M059J (cell line): ENCODE results near the gene GALNT15. TPM values are rescaled to one million over a fixed set of nuclear protein-coding genes. Genes with fewer than 3 reads are reported as not detected.

Experiments used
- DNase-seq: peaks from one replicate; pipeline ENCODE4 v3.0.0-alpha.2; 2012; ENCODE audit warnings: low read depth
- total RNA-seq: library from RNA; depleted of rRNA; stranded (reverse); fragments of >200 nt; shearing (Covaris generic); gene quantifications from 2 replicates; pipeline ENCODE4 v1.2.3, GENCODE V29; 2014

GALNT15 gene
- total RNA-seq, 1 experiment from 2014 or later: 2.1 TPM

- DNase-seq: no peak
Measured at GRCh38 chr3:16168211-16168610, 6.3 kb upstream of the GALNT15 start.

GRCh38 chr3:16171009-16171408, 3.5 kb upstream of the GALNT15 start:
- no peak for DNase-seq

DNA sequence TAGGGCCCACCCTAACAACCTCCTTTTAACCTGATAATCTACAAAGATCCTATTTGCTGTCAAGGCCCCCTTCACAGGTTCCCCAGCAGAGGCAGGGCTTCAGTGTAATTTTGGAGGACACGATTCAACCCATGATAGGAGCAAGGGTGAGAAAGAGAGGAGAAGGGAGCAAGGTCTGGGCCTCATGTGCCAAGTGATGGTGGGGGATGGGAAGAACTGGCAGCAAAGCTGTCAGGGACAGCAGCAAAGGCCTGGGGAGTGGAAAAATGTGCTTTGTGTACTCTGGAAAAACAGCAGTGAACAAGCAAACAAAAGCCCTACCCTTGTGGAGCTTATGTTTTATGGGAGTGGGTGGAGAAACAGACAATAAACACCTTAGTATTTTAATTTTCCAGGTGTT, 2.7 kb upstream of the GALNT15 start:
- no peak for DNase-seq

GRCh38 chr3:16173283-16174025, 1.0 kb upstream of the GALNT15 start:
- DNase-seq: no peak

DNA sequence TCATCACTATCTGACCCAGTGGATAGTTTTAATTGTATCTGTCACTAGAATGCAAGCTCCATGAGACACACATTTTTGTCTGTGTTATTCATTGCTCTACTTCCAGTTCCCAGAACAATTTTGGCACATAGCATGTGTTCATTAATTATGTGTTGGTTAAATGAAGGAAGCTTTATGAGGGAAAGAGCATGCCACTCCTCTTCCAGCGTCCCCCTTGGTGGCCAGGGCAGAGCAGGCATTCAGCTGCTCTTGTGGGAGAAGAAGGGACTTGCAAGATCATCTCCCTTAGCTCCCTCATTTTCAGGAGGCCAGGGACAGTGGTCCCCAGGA, 489 bp upstream of the GALNT15 start:
- peak; percentile 58 for DNase-seq

- no peak for DNase-seq
Measured at GRCh38 chr3:16174976-16175901, 759 bp downstream of the GALNT15 start.

- no peak for DNase-seq
Measured at GRCh38 chr3:16176391-16177030, 2.0 kb downstream of the GALNT15 start.

DNA sequence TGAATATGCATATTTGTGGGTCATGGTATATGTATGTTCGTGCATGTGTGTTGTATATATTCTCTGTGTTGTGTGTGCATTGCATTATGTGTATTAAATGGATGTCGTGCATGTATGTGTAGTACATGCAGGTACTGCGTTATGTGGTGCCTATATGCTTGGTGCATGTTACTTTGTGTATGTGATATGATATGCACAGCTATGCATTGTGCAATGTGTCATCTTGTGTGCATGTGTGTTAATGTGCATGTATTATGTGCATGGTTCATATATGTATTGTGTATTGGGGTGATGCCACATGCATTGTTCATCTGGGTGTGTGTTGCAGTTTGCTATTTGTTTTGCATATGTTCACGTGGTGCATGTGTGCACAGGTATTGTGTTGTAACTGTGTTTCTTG, 2.9 kb downstream of the GALNT15 start:
- DNase-seq: no peak

DNA sequence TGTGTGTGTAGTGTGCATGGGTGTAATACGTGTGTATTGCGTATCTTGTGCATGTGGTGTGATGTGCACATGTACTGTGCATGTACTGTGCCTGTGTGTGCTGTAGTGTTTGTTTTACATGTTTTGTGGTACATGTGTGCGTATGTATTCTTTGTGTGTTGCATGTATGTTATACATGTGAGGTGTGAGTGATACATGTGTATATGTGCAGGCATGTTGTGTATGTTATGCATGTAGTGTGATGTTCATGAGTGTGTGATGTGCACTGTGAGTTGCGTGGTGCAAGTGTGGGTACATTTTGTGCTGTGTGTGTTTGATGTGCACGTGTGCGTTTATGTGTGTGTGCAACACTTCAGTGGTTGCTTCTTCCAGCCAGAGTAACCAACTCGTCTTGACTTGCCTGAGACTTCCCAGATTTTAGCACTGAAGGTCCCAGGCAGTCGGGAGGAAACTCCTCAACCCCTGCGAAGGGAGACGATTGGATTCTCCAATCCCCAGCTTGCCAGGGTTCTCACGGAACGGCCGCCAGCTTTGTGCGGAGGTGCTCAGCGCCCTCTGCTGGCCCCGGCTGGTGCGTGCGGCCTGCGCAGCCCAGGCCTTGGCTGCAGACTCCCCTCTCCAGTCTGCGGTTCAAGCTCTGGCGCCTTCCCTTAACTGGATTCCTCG, 3.6 kb downstream of the GALNT15 start:
- DNase-seq: peak; percentile 85

- DNase-seq: no peak
Measured at GRCh38 chr3:16178628-16178988, 4.1 kb downstream of the GALNT15 start.

DNA sequence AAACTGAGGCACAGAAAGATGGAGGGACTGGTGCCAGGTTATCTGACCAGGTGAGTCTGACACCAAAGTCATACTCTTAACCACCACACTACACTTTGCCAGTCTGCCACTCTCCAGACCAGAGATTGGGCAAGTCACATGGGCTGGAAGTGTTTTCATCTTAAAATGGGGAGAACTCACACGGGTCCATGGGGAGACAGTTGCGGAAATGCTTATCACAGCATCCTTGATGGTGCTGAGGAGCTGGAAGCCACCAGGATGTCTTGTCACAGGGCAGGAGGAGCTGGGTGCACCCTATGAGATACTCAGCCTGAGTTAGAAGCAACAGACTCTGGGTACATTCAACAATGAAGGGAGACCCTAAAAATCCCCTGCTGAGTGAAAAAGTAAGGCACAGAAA, 4.8 kb downstream of the GALNT15 start:
- no peak for DNase-seq

DNA sequence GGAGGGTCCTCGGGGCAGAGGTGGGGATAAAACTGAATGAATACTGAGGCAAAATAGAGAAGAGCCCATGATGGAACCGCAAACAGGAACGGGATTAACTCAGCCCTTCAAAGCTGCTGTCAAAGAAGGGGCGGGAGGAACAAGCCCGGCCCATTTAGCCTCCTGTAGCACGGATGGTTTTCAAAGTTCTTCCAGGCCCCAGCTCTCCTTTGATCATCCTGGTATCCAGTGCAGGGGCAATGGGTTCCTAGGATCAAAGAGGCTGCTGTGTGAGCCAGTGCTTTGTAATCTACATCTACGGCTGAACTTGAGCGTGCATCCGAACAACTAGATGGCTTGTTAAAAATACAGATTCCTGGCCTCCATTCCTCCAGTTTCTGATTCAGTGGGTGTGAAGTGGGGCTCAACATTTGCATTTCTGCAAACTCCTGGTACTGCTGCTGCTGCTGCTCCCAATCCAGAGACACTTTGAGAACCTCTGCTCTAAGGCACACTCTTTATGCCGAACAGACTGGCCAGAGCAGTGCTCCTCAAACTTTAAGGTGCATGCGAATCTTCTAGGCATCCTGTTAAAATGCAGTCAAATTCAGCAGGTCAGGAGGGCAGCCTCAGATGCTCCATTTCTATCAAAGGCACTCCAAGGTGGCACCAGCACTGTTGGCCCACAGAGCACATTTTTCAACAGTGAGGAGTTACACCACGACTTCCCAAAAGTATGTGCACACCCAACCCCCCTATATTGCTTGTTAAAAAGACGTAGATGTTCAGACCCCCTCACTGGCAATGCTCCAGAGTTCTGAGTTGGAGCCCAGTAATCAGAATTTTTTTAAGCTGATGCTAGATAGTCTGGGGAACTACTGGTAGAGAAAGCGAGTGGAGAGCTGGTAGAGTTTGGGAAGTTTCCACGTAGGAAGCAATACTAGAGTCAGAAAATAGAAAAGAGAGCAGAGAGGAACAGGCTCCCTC, 5.6 kb downstream of the GALNT15 start:
- peak; percentile 75 for DNase-seq

DNA sequence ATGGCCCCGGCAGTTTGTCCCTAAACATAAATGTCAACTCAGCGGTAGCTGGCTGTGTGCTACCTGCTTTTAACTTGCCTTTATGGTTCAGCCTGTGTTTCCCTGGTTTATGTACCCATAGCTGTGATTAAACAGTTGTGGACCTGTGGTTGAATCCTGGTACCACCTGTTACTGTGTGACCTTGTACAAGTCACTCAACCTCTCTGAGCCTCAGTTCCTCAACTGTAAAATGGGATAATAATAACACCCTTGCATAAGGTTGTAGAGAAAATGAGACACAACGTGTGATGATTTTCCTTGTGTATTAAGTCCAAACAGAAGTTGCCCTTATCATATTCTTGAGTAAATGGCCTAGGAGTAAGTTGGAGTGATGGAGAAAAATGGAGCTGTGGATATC, 6.3 kb downstream of the GALNT15 start:
- DNase-seq: no peak

- DNase-seq: peak; percentile 67
Measured at GRCh38 chr3:16181361-16181760, 6.9 kb downstream of the GALNT15 start.

- peak; percentile 63 for DNase-seq
Measured at GRCh38 chr3:16182183-16182582, 7.7 kb downstream of the GALNT15 start.

GRCh38 chr3:16182612-16183011, 8.1 kb downstream of the GALNT15 start:
- DNase-seq: no peak

GRCh38 chr3:16183082-16183481, 8.6 kb downstream of the GALNT15 start:
- DNase-seq: no peak

GRCh38 chr3:16183601-16184270, 9.3 kb downstream of the GALNT15 start:
- DNase-seq: peak; percentile 83

- peak; percentile 60 for DNase-seq
Measured at GRCh38 chr3:16186086-16186485, 11.6 kb downstream of the GALNT15 start.

DNA sequence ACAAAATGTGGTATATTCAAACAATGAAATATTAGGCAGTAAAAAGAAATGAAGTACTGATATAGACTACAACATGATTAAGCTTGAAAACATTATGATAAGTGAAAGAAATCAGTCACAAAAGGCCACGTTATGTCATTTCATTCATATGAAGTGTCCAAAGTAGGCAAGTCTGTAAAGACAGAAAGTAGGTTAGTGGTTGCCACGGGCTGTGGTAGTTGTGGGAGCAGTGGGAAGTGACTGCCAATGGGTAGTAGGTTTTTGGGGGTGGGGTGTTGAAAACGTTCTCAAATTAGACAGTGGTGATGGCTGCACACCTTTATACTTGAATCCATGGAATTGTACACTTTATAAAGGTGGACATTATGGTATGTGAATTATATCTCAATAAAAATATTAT, 12.1 kb downstream of the GALNT15 start:
- DNase-seq: no peak
